Posterior vena cava (tissue), 2 donors: ENCODE results near the gene CELA3A. TPM values are rescaled to one million over a fixed set of nuclear protein-coding genes. Genes with fewer than 3 reads are reported as not detected.

ENCODE experiments used
- total RNA-seq, 2 donors: library from RNA; stranded (reverse); fragmentation: NEBNext Ultra II Directional; extraction: Animal tissue kit (Norgen Biotek cat#: 25700); gene quantifications; one replicate each; pipeline ENCODE4 v1.2.1, GENCODE V29; 2021
- donor health status: DM: yes; HTN: yes; CAD: no.
- donor health status: DM: yes; HTN: yes; CAD: no.

CELA3A gene
- total RNA-seq, 2 donors from 2014 or later, result 7.6 TPM; not detected in 1

Other genes starting within 250 kb of the CELA3A start
- gene USP48, start 218.5 kb upstream of the CELA3A start, total RNA-seq, result 10 to 100 TPM; 51.4 to 56.8 TPM
- under 1 TPM; 0.24 to 0.28 TPM for gene LDLRAD2, start 189.4 kb upstream of the CELA3A start, total RNA-seq
- 100 to 1,000 TPM; 682 to 919 TPM for gene HSPG2, start 64.3 kb upstream of the CELA3A start, total RNA-seq
- 1 to 10 TPM in 1 of 2 donors, not detected in 1; 2.5 TPM for gene CELA3B, start 24.6 kb upstream of the CELA3A start, total RNA-seq
- 100 to 1,000 TPM; 214 to 262 TPM for gene CDC42, start 51.1 kb downstream of the CELA3A start, total RNA-seq
- under 1 TPM; 0.10 to 0.32 TPM for gene WNT4, start 141.4 kb downstream of the CELA3A start, total RNA-seq